ENCODE data around the gene CSF3R.

GRCh38 chr1:36481091-36481490, 1.6 kb downstream of the CSF3R start:
- TF ChIP-seq, protein P1, sequence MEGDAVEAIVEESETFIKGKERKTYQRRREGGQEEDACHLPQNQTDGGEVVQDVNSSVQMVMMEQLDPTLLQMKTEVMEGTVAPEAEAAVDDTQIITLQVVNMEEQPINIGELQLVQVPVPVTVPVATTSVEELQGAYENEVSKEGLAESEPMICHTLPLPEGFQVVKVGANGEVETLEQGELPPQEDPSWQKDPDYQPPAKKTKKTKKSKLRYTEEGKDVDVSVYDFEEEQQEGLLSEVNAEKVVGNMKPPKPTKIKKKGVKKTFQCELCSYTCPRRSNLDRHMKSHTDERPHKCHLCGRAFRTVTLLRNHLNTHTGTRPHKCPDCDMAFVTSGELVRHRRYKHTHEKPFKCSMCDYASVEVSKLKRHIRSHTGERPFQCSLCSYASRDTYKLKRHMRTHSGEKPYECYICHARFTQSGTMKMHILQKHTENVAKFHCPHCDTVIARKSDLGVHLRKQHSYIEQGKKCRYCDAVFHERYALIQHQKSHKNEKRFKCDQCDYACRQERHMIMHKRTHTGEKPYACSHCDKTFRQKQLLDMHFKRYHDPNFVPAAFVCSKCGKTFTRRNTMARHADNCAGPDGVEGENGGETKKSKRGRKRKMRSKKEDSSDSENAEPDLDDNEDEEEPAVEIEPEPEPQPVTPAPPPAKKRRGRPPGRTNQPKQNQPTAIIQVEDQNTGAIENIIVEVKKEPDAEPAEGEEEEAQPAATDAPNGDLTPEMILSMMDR (IDR thresholded peaks at IDR 0.05; ENCODE audit: poor library complexity, severe bottlenecking): no peak
- TF ChIP-seq MXI1 (conservative IDR thresholded peaks at IDR 0.05; ENCODE audit: poor library complexity, severe bottlenecking) (no peak), EZH2 (IDR thresholded peaks at IDR 0.05; ENCODE audit: borderline replicate concordance, insufficient read depth, low read length, poor library complexity, severe bottlenecking) (no peak), RAD21 (conservative IDR thresholded peaks at IDR 0.05) (no peak), POLR2AphosphoS5 (IDR thresholded peaks at IDR 0.05) (no peak), EP300 (conservative IDR thresholded peaks at IDR 0.05; ENCODE audit: poor library complexity, severe bottlenecking) (no peak), TAF1 (IDR thresholded peaks at IDR 0.05; ENCODE audit: low read depth) (no peak)
